Neural cell (in vitro differentiated cells): ENCODE results near the gene PPP4R2. TPM values are rescaled to one million over a fixed set of nuclear protein-coding genes. Genes with fewer than 3 reads are reported as not detected.

Experiments
- H2AFZ ChIP-seq: fragments of 200-600, 300-800 bp; sonication (generic), shearing (Covaris generic); 2 replicates; pipeline ENCODE4 v1.6.0; 2014; ENCODE audit warnings: low read depth, mild to moderate bottlenecking, antibody characterized with exemption, low read length, moderate library complexity
- H3F3A ChIP-seq: fragments of 200-600 bp; shearing (Covaris generic); 2 replicates; pipeline ENCODE4 v1.6.1; 2016; ENCODE audit warnings: mild to moderate bottlenecking, moderate library complexity, mixed read lengths, antibody characterized with exemption, low read length; ENCODE audit not compliant: insufficient read depth, poor library complexity, severe bottlenecking
- H3K27ac ChIP-seq: fragments of 200-600, 300-800 bp; sonication (generic), shearing (Covaris generic); 2 replicates; pipeline ENCODE4 v1.5.1; 2014; ENCODE audit warnings: mild to moderate bottlenecking, low read length, moderate library complexity
- H3K27me3 ChIP-seq: fragments of 300-800, 200-600 bp; sonication (generic), shearing (Covaris generic); 2 replicates; pipeline ENCODE4 v1.6.0; 2014; ENCODE audit warnings: mild to moderate bottlenecking, low read depth, low read length, moderate library complexity; ENCODE audit not compliant: insufficient read depth
- H3K36me3 ChIP-seq: fragments of 300-800, 200-600 bp; sonication (generic), shearing (Covaris generic); 2 replicates; pipeline ENCODE4 v1.5.1; 2014; ENCODE audit warnings: mild to moderate bottlenecking, antibody characterized with exemption, low read length, moderate library complexity; ENCODE audit not compliant: insufficient read depth
- H3K4me2 ChIP-seq: fragments of 300-800, 200-600 bp; sonication (generic), shearing (Covaris generic); 2 replicates; pipeline ENCODE4 v1.6.0; 2014; ENCODE audit warnings: mild to moderate bottlenecking, low read length
- H3K4me3 ChIP-seq: fragments of 300-800, 200-600 bp; sonication (generic), shearing (Covaris generic); 2 replicates; pipeline ENCODE4 v1.5.1; 2014; ENCODE audit warnings: mild to moderate bottlenecking, low read length, moderate library complexity
- H3K79me2 ChIP-seq: fragments of 200-600 bp; shearing (Covaris generic); replicated peaks from 2 replicates; pipeline ENCODE4 v1.6.0; 2014; ENCODE audit warnings: mild to moderate bottlenecking, low read length, moderate library complexity; ENCODE audit not compliant: insufficient read depth
- H3K9ac ChIP-seq: fragments of 300-800, 200-600 bp; sonication (generic), shearing (Covaris generic); 2 replicates; pipeline ENCODE4 v1.6.1; 2016; ENCODE audit warnings: mild to moderate bottlenecking, low read length, mixed read lengths
- H3K9me2 ChIP-seq: fragments of 200-600 bp; shearing (Covaris generic); 2 replicates; pipeline ENCODE4 v1.6.1; 2016; ENCODE audit warnings: mild to moderate bottlenecking, low read length, mixed read lengths; ENCODE audit not compliant: insufficient read depth
- H3K9me3 ChIP-seq: fragments of 200-600, 300-800 bp; sonication (generic), shearing (Covaris generic); 2 replicates; pipeline ENCODE4 v1.6.1; 2016; ENCODE audit warnings: mild to moderate bottlenecking, mixed run types, low read length, moderate library complexity, mixed read lengths
- H4K20me1 ChIP-seq: fragments of 200-600 bp; shearing (Covaris generic); 2 replicates; pipeline ENCODE4 v1.6.1; 2016; ENCODE audit warnings: mild to moderate bottlenecking, mixed run types; ENCODE audit not compliant: insufficient read depth
- CTCF ChIP-seq: fragments of 450-650 bp; IDR thresholded peaks from 2 replicates; pipeline ENCODE4 v1.5.1; 2014; ENCODE audit warnings: antibody characterized with exemption, mild to moderate bottlenecking, moderate library complexity; ENCODE audit not compliant: poor library complexity, severe bottlenecking
- EP300 ChIP-seq: fragments of 450-650 bp; conservative IDR thresholded peaks from 2 replicates; pipeline ENCODE4 v1.6.1; 2014; ENCODE audit warnings: antibody characterized with exemption, mild to moderate bottlenecking, moderate library complexity; ENCODE audit not compliant: poor library complexity, severe bottlenecking
- EZH2 ChIP-seq: fragments of 200-600, 300-800 bp; shearing (Covaris generic), sonication (generic); IDR thresholded peaks from 2 replicates; pipeline ENCODE4 v1.6.1; 2014; ENCODE audit warnings: antibody characterized with exemption, low read length, borderline replicate concordance, mild to moderate bottlenecking; ENCODE audit not compliant: insufficient read depth, poor library complexity, severe bottlenecking
- MXI1 ChIP-seq: fragments of 450-650 bp; conservative IDR thresholded peaks from 2 replicates; pipeline ENCODE4 v1.6.1; 2014; ENCODE audit warnings: antibody characterized with exemption, mild to moderate bottlenecking; ENCODE audit not compliant: poor library complexity, severe bottlenecking
- POLR2AphosphoS5 ChIP-seq: IDR thresholded peaks from 2 replicates; pipeline ENCODE4 v1.6.1; 2012
- RAD21 ChIP-seq: fragments of 450-650 bp; conservative IDR thresholded peaks from 2 replicates; pipeline ENCODE4 v1.6.1; 2014; ENCODE audit warnings: antibody characterized with exemption, mild to moderate bottlenecking, moderate library complexity
- REST ChIP-seq: IDR thresholded peaks from 2 replicates; pipeline ENCODE4 v1.6.1; 2012; ENCODE audit warnings: borderline replicate concordance
- SMC3 ChIP-seq: fragments of 450-650 bp; conservative IDR thresholded peaks from 2 replicates; pipeline ENCODE4 v1.6.1; 2014; ENCODE audit warnings: antibody characterized with exemption, mild to moderate bottlenecking, moderate library complexity; ENCODE audit not compliant: poor library complexity
- TAF1 ChIP-seq: IDR thresholded peaks from 2 replicates; pipeline ENCODE4 v1.6.1; 2012; ENCODE audit warnings: low read depth
- polyA plus RNA-seq: library from polyadenylated mRNA; depleted of rRNA; stranded (reverse); fragments of >200 nt; gene quantifications from 2 replicates; pipeline ENCODE4 v1.2.3, GENCODE V29; 2014

The PPP4R2 gene
- polyA plus RNA-seq, 1 donor from 2014 or later, result 65.5 TPM

GRCh38 chr3:73010158-73010557, 13.5 kb downstream of the PPP4R2 start:
- Histone ChIP-seq H3K79me2 (peaks cover 94% of the 10 kb centered on the region), H3K4me2 (no peak overlapping the region), H3K27me3 (no peaks in the 10 kb centered on the region), H3K27ac (no peak overlapping the region), H3F3A (no peaks in the 10 kb centered on the region), H3K9me3 (no peaks in the 10 kb centered on the region), H3K9me2 (no peaks in the 10 kb centered on the region), H3K9ac (no peak overlapping the region), H3K36me3 (peaks cover 5% of the 10 kb centered on the region), H4K20me1 (no peaks in the 10 kb centered on the region), H2AFZ (no peak overlapping the region), H3K4me3 (no peak overlapping the region)
- TF ChIP-seq RAD21 (no peak), EZH2 (no peak), POLR2AphosphoS5 (no peak), REST (no peak), EP300 (no peak), SMC3 (no peak), TAF1 (no peak), CTCF (no peak), MXI1 (no peak)

- H3K27me3 ChIP-seq, result no peaks in the 10 kb centered on the region
- no peak overlapping the region for H3K4me3 ChIP-seq
- H3K27ac ChIP-seq, result no peak overlapping the region
- H3K9me3 ChIP-seq, result no peaks in the 10 kb centered on the region
- H3K4me2 ChIP-seq, result no peak overlapping the region
- no peak overlapping the region for H3K9ac ChIP-seq
- H3K79me2 ChIP-seq, result peaks cover 96% of the 10 kb centered on the region
- H2AFZ ChIP-seq, result no peak overlapping the region
- no peaks in the 10 kb centered on the region for H4K20me1 ChIP-seq
- no peaks in the 10 kb centered on the region for H3F3A ChIP-seq
- TF ChIP-seq RAD21 (no peak), MXI1 (no peak)
- H3K9me2 ChIP-seq, result no peaks in the 10 kb centered on the region
- H3K36me3 ChIP-seq, result no peaks in the 10 kb centered on the region
These were observed 21.7 kb downstream of the PPP4R2 start for GRCh38 chr3:73018298-73018697.
